ENCODE data around the gene GPRC5B. TPM values are rescaled to one million over a fixed set of nuclear protein-coding genes. Genes with fewer than 3 reads are reported as not detected.

GPRC5B gene
- 10 to 100 TPM; 10.8 to 44.8 (median 24.0) TPM for total RNA-seq

- no peak for TF ChIP-seq CTCF (IDR thresholded peaks at IDR 0.05; ENCODE audit: low read depth)
These were observed at the start of gene GPRC5B for GRCh38 chr16:19884611-19885450. GPRC5B (minus strand) TSS chr16:19884848; CDS start chr16:19872845, 12,003 bp downstream.

GRCh38 chr16:19933740-19934139 lies 49.1 kb upstream of the GPRC5B start:
- no peak for TF ChIP-seq CTCF (IDR thresholded peaks at IDR 0.05; ENCODE audit: low read depth)

GRCh38 chr16:19929062-19929511 lies 44.4 kb upstream of the GPRC5B start:
- TF ChIP-seq CTCF (IDR thresholded peaks at IDR 0.05; ENCODE audit: low read depth): no peak

GRCh38 chr16:19928432-19928831 lies 43.8 kb upstream of the GPRC5B start:
- no peak for TF ChIP-seq CTCF (IDR thresholded peaks at IDR 0.05; ENCODE audit: low read depth)

GRCh38 chr16:19926449-19927390 lies 42.1 kb upstream of the GPRC5B start:
- no peak for TF ChIP-seq CTCF (IDR thresholded peaks at IDR 0.05; ENCODE audit: low read depth)

GRCh38 chr16:19923396-19923795 lies 38.7 kb upstream of the GPRC5B start:
- no peak for TF ChIP-seq CTCF (IDR thresholded peaks at IDR 0.05; ENCODE audit: low read depth)

- no peak for TF ChIP-seq CTCF (IDR thresholded peaks at IDR 0.05; ENCODE audit: low read depth)
These were observed 34.5 kb upstream of the GPRC5B start for GRCh38 chr16:19919142-19919541.
